Gastroesophageal sphincter (tissue), 4 donors: ENCODE data around the gene ROBO3. TPM values are rescaled to one million over a fixed set of nuclear protein-coding genes. Genes with fewer than 3 reads are reported as not detected.

Experiments used
- ATAC-seq: fragments of 150-250 bp; one replicate; pipeline ENCODE4 v1.9.1; 2016; ENCODE audit warnings: mild to moderate bottlenecking, moderate library complexity
- H3K27ac ChIP-seq, 4 donors: fragments of 200-600 bp; sonication (generic) in 3 of 4; 1 replicate in 3 of 4; 2 replicates in 1 of 4; pipeline ENCODE4 v1.5.1; 2016 to 2019
- H3K27me3 ChIP-seq: fragments of 200-600 bp; sonication (generic); one replicate; pipeline ENCODE4 v1.5.1; 2019
- H3K36me3 ChIP-seq, 2 donors: fragments of 200-600 bp; sonication (generic); one replicate each; pipeline ENCODE4 v1.5.1; 2019; ENCODE audit warnings: control low read depth in 1 of 2
- H3K4me1 ChIP-seq, 3 donors: fragments of 200-600 bp; sonication (generic); 1 replicate in 2 of 3; 2 replicates in 1 of 3; pipeline ENCODE4 v1.5.1; 2016 to 2019; ENCODE audit warnings: control low read depth in 2 of 3
- H3K4me3 ChIP-seq, 2 donors: fragments of 200-600 bp; sonication (generic); one replicate each; pipeline ENCODE4 v1.5.1; 2019; ENCODE audit warnings: mild to moderate bottlenecking in 1 of 2, moderate library complexity in 1 of 2
- H3K9me3 ChIP-seq, 3 donors: fragments of 200-600 bp; sonication (generic); one replicate each; pipeline ENCODE4 v1.5.1; 2017 to 2019; ENCODE audit warnings: control low read depth in 2 of 3
- EP300 ChIP-seq: sonication (generic); formaldehyde crosslinking; IDR thresholded peaks from one replicate; pipeline ENCODE4 v1.6.1; 2017; ENCODE audit warnings: antibody characterized with exemption, mild to moderate bottlenecking
- POLR2A ChIP-seq, 2 donors: fragments of 450-650 bp; IDR thresholded peaks; one replicate each; pipeline ENCODE4 v1.6.1; 2017; ENCODE audit warnings: antibody characterized with exemption in 2 of 2, mild to moderate bottlenecking in 2 of 2, moderate library complexity in 1 of 2
- POLR2AphosphoS5 ChIP-seq: sonication (generic); formaldehyde crosslinking; IDR thresholded peaks from one replicate; pipeline ENCODE4 v1.6.1; 2017; ENCODE audit warnings: antibody characterized with exemption
- WGBS, 2 donors: methylation state at CpG; one replicate each; pipeline ENCODE4 v1.1.5; 2018; ENCODE audit warnings: low coverage in 1 of 2; 5-methylcytosine and 5-hydroxymethylcytosine counted together
- total RNA-seq, 4 donors: library from RNA; depleted of rRNA; stranded (reverse); fragments of >200 nt; gene quantifications; one replicate each; pipeline ENCODE4 v1.1.0, GENCODE V29; 2016
- TF ChIP-seq, protein P1 (sequence below), 4 experiments: fragments of 200-600 bp in 2 of 4; fragments of 450-650 bp in 2 of 4; sonication (generic) in 1 of 4; IDR thresholded peaks; one replicate each; pipeline ENCODE4 v1.5.1; 2017 to 2019; ENCODE audit warnings: antibody characterized with exemption in 4 of 4, mild to moderate bottlenecking in 2 of 4, moderate library complexity in 2 of 4

The ROBO3 gene
- total RNA-seq, 4 donors from 2014 or later = 3.6 to 10.8 (median 9.2) TPM

DNA sequence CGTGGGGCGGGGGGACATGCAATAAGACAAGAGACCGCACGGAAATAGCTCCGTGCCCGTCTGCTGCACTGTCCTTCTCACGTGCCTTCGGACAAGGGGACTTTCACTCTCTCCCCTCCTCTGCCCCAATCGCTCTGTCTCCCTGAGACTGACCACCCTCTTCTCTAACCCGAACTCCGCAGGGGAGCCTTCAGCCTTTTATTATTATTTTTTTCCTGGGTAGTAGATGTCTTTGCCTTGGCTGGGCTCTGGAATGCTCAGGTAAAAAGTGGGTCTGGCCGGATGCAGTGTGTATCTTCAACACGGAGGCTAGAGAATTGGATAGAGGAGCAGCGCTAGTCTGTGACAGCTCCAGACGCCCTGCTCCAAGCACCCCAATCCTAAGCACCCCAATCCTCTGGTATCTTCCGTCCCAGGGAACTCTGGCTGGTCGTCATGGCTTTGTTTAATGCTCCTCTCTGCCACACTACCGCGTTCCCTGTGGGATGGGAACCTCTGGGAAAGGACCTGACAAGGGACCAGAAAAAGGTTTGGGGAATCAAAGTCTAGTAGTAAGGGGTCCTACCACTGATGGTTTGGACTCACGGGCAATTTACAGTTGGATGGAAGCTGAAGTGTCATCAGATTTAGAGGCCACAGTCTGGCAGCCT lies 25.1 kb upstream of the ROBO3 start:
- H3K9me3 ChIP-seq = no peaks in the 10 kb centered on the region
- H3K36me3 ChIP-seq = no peaks in the 10 kb centered on the region
- H3K4me1 ChIP-seq = peaks cover 0 to 40% (median 20%) of the 10 kb centered on the region in 3 donors
- WGBS, 2 donors = 8% methylated on average over 11 of the region's 20 CpGs; no CpG with 5 or more reads in 1 of the 2 donors
- TF ChIP-seq EP300 = no peak
- TF ChIP-seq, protein P1, sequence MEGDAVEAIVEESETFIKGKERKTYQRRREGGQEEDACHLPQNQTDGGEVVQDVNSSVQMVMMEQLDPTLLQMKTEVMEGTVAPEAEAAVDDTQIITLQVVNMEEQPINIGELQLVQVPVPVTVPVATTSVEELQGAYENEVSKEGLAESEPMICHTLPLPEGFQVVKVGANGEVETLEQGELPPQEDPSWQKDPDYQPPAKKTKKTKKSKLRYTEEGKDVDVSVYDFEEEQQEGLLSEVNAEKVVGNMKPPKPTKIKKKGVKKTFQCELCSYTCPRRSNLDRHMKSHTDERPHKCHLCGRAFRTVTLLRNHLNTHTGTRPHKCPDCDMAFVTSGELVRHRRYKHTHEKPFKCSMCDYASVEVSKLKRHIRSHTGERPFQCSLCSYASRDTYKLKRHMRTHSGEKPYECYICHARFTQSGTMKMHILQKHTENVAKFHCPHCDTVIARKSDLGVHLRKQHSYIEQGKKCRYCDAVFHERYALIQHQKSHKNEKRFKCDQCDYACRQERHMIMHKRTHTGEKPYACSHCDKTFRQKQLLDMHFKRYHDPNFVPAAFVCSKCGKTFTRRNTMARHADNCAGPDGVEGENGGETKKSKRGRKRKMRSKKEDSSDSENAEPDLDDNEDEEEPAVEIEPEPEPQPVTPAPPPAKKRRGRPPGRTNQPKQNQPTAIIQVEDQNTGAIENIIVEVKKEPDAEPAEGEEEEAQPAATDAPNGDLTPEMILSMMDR (IDR thresholded peaks at IDR 0.05) = no peak
- TF ChIP-seq POLR2A (IDR thresholded peaks at IDR 0.05) = no peak
- no peak for TF ChIP-seq POLR2AphosphoS5
- H3K27me3 ChIP-seq = peaks cover 76% of the 10 kb centered on the region
- no peak overlapping the region for H3K27ac ChIP-seq
- ATAC-seq = no peak
- H3K4me3 ChIP-seq = peak overlapping the region in 1 of 2 donors; percentile 46

DNA sequence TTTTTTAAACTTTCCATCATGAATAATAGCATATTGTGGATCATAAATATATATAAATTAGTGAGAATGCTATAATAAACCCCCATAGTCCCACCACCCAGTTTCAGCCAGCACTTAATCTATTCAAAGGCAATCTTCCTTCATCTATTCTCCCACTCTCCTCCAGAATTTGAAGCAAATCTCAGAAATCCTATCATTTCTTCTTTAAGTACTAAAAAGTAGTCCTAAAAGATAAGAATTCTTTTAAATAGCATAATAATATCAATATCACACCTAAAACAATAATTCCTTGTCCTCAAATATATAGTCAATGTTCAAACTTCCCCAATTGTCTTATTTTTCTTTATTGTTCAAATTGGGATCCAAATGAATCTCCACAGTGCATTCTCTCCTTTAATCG lies 24.6 kb upstream of the ROBO3 start:
- WGBS, 2 donors = 50 to 68% methylated on average over 1 of the region's 1 CpG
- no peak for ATAC-seq
- no peaks in the 10 kb centered on the region for H3K36me3 ChIP-seq
- peaks cover 81% of the 10 kb centered on the region for H3K27me3 ChIP-seq
- peaks cover 0 to 40% (median 20%) of the 10 kb centered on the region in 3 donors for H3K4me1 ChIP-seq
- H3K27ac ChIP-seq = no peak overlapping the region
- no peaks in the 10 kb centered on the region for H3K9me3 ChIP-seq
- TF ChIP-seq POLR2AphosphoS5 (no peak), POLR2A (IDR thresholded peaks at IDR 0.05) (no peak)
- no peak overlapping the region for H3K4me3 ChIP-seq

DNA sequence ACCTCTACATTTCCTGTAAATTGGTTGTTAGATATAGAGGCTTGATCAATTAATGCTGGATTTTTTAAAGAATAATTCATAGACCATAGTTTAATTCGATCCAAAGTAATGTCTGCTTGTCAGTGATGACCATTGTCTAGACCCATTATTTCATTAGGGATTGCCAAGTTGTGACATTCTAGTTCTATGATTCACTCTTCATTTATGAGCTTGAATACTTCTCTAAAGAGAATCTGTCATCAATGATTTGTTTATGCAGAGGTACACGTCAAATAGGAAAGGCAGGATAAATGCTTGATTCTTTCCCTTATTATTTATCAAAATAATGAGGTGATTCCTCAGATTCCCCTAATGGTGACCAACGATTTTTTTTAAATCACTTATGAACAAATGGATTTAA lies 24.0 kb upstream of the ROBO3 start:
- Histone ChIP-seq H3K36me3 (no peaks in the 10 kb centered on the region), H3K27me3 (peaks cover 87% of the 10 kb centered on the region), H3K9me3 (no peaks in the 10 kb centered on the region), H3K27ac (no peak overlapping the region), H3K4me3 (no peak overlapping the region), H3K4me1 (peaks cover 0 to 38% (median 20%) of the 10 kb centered on the region in 3 donors)
- 39 to 46% methylated on average over 3 of the region's 3 CpGs for WGBS, 2 donors
- no peak for TF ChIP-seq POLR2AphosphoS5
- TF ChIP-seq, protein P1 (IDR thresholded peaks at IDR 0.05) = no peak
- TF ChIP-seq POLR2A (IDR thresholded peaks at IDR 0.05) = no peak
- TF ChIP-seq EP300 = no peak
- ATAC-seq = no peak

DNA sequence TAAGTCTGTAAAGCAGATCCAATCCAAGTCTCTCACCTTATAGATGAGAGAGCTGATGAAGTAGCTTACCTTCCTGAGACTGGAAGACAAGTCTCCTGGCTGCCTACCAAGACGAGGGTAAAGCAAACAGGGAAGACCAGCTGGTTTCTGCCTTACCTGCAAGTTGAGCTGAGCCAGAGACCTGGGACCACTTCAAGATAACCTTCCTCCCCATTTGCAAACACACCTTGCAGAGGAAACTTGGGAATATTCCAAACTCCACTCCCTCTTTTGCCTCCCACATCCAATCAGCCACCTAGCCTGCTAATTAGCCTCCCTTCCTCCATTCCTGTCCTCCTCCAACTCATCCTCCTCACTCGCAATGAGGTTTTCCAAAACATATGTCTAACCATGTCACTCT lies 23.4 kb upstream of the ROBO3 start:
- 44 to 74% methylated on average over 1 to 2 of the region's 2 CpGs for WGBS, 2 donors
- peaks cover 93% of the 10 kb centered on the region for H3K27me3 ChIP-seq

DNA sequence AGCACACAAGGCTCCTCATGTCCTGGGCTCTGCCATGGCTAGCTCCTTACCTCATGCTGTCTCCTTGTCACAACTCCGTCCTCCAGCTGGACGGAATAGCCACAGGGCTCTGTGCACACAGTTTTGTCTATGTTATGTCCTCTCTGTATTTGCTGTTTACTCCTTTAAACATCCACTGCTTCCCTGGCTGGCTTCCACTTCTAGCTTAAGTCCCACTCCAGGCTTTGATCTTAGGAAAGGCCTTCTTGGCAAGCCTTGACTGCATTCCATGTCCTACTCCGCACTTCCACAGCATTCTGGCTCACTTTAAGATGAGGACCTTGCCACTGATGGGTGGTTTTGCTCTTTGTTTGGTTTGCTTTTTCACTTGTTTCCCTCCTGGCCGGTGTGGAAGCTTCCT lies 22.9 kb upstream of the ROBO3 start:
- TF ChIP-seq POLR2A (IDR thresholded peaks at IDR 0.05) (no peak), POLR2AphosphoS5 (no peak), EP300 (no peak)
- TF ChIP-seq, protein P1 (IDR thresholded peaks at IDR 0.05) = no peak
- H3K27ac ChIP-seq = no peak overlapping the region
- 26 to 72% methylated on average over 4 of the region's 4 CpGs for WGBS, 2 donors
- no peak for ATAC-seq
- H3K4me3 ChIP-seq = no peak overlapping the region
- H3K36me3 ChIP-seq = no peaks in the 10 kb centered on the region
- H3K27me3 ChIP-seq = peaks cover 98% of the 10 kb centered on the region
- H3K4me1 ChIP-seq = peaks cover 0 to 30% (median 20%) of the 10 kb centered on the region in 3 donors
- H3K9me3 ChIP-seq = no peaks in the 10 kb centered on the region

More for the DNA sequence above, 23.4 kb upstream of the ROBO3 start:
- peaks cover 0 to 34% (median 20%) of the 10 kb centered on the region in 3 donors for H3K4me1 ChIP-seq
- no peaks in the 10 kb centered on the region for H3K9me3 ChIP-seq
- no peak overlapping the region for H3K4me3 ChIP-seq
- TF ChIP-seq, protein P1 (IDR thresholded peaks at IDR 0.05) = no peak
- TF ChIP-seq POLR2A (IDR thresholded peaks at IDR 0.05) (no peak), EP300 (no peak), POLR2AphosphoS5 (no peak)
- no peak overlapping the region for H3K27ac ChIP-seq
- no peak for ATAC-seq
- no peaks in the 10 kb centered on the region for H3K36me3 ChIP-seq
